Natural killer cell (primary cell): ENCODE results near the gene NKAIN4. TPM values are rescaled to one million over a fixed set of nuclear protein-coding genes. Genes with fewer than 3 reads are reported as not detected.

Experiments used
- ATAC-seq, 3 donors: fragments of 150-1000 bp in 2 of 3; fragments of 200-7000 bp in 1 of 3; cut with Tn5 transposase; 1 replicate in 1 of 3; 2 replicates in 2 of 3; pipeline ENCODE4 v1.10.0; 2021; ENCODE audit warnings: mild to moderate bottlenecking in 2 of 3, moderate library complexity in 2 of 3
- DNase-seq, 2 donors: peaks; one replicate each; pipeline versions ENCODE4 v3.0.0 to v3.0.0-alpha.2; 2013 to 2021; ENCODE audit warnings: mixed read lengths in 1 of 2
- H3K27ac ChIP-seq: one replicate; pipeline ENCODE4 v1.5.1; 2013; ENCODE audit warnings: mild to moderate bottlenecking, low read length
- H3K27me3 ChIP-seq: one replicate; pipeline ENCODE4 v1.6.1; 2013; ENCODE audit warnings: low read length; ENCODE audit not compliant: control insufficient read depth, insufficient read depth
- H3K36me3 ChIP-seq: one replicate; pipeline ENCODE4 v1.6.1; 2013; ENCODE audit warnings: low read length; ENCODE audit not compliant: control insufficient read depth, insufficient read depth
- H3K4me1 ChIP-seq: one replicate; pipeline ENCODE4 v1.6.1; 2013; ENCODE audit warnings: low read length; ENCODE audit not compliant: control insufficient read depth, insufficient read depth
- H3K4me3 ChIP-seq: one replicate; pipeline ENCODE4 v1.5.1; 2013; ENCODE audit warnings: low read length
- H3K9me3 ChIP-seq: one replicate; pipeline ENCODE4 v1.6.1; 2013; ENCODE audit warnings: low read length; ENCODE audit not compliant: control insufficient read depth, insufficient read depth
- H3K27ac Mint-ChIP-seq, 2 donors: one replicate each; pipeline ENCODE4 v1.8.0; 2022; ENCODE audit warnings: mild to moderate bottlenecking in 2 of 2, mixed read lengths in 2 of 2, moderate library complexity in 1 of 2
- H3K27me3 Mint-ChIP-seq, 2 donors: one replicate each; pipeline ENCODE4 v1.8.0; 2022; ENCODE audit warnings: low read depth in 2 of 2, mixed read lengths in 2 of 2
- H3K36me3 Mint-ChIP-seq: one replicate; pipeline ENCODE4 v1.8.0; 2022; ENCODE audit warnings: mixed read lengths
- H3K4me1 Mint-ChIP-seq, 2 donors: one replicate each; pipeline ENCODE4 v1.8.0; 2022; ENCODE audit warnings: mixed read lengths in 2 of 2
- H3K4me3 Mint-ChIP-seq: one replicate; pipeline ENCODE4 v1.8.0; 2022; ENCODE audit warnings: mild to moderate bottlenecking, moderate library complexity, mixed read lengths
- H3K9me3 Mint-ChIP-seq, 2 donors: one replicate each; pipeline ENCODE4 v1.8.0; 2022; ENCODE audit warnings: mixed read lengths in 2 of 2
- WGBS: methylation state at CpG from one replicate; pipeline ENCODE4 v1.1.7; 2013; ENCODE audit warnings: missing lambda C conversion rate; ENCODE audit not compliant: insufficient coverage; 5-methylcytosine and 5-hydroxymethylcytosine counted together
- intact Hi-C: fragments of 100-400 bp; cut with micrococcal nuclease; formaldehyde crosslinking; loops from one replicate; pipeline ENCODE4 v1.14.2; 2022
- total RNA-seq, 4 donors: library from RNA; stranded (reverse); fragments of 120-200 nt in 1 of 4; gene quantifications; one replicate each; pipeline versions ENCODE4 v1.2.3 to v1.2.4, GENCODE V29; 2013 to 2022
- TF ChIP-seq, protein P1 (sequence below): fragments of 200-600 bp; IDR thresholded peaks from one replicate; pipeline ENCODE4 v1.8.0; 2022; ENCODE audit warnings: antibody characterized with exemption

NKAIN4 gene
- total RNA-seq, 3 donors from 2014 or later (not counting 1 experiment from before 2014, with no cell fraction given), result not detected

DNA sequence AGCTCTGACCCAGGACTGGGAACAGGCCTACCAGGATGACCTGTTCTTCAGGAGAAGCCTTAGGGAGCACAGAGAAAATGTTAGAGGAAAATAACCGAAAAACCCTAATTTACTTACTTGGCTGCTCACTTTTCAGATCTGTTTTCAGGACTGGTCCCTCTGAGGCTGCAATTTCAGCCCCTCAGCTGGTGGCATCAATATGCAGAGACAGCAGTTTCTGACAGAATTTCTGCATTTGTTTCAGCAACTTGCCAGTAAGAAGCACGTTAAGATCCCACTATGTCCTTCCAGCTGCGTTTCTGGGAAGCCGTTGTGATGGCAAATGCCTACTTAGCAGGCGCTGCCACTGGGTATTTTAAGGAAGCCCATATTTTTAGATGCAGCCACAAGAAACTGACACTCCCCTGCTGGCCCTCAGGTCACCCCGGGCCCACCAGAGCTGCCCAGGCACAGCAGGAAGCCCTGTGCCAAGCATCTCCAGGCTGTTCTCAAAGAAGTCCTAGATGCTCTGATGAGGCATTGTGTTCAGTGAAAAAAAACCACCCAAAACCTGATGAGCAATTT, 45.8 kb downstream of the NKAIN4 start:
- ATAC-seq (no peak), DNase-seq (no peak)
- H3K9me3 ChIP-seq, result no peaks in the 10 kb centered on the region
- no peak overlapping the region for H3K4me3 Mint-ChIP-seq
- TF ChIP-seq, protein P1, sequence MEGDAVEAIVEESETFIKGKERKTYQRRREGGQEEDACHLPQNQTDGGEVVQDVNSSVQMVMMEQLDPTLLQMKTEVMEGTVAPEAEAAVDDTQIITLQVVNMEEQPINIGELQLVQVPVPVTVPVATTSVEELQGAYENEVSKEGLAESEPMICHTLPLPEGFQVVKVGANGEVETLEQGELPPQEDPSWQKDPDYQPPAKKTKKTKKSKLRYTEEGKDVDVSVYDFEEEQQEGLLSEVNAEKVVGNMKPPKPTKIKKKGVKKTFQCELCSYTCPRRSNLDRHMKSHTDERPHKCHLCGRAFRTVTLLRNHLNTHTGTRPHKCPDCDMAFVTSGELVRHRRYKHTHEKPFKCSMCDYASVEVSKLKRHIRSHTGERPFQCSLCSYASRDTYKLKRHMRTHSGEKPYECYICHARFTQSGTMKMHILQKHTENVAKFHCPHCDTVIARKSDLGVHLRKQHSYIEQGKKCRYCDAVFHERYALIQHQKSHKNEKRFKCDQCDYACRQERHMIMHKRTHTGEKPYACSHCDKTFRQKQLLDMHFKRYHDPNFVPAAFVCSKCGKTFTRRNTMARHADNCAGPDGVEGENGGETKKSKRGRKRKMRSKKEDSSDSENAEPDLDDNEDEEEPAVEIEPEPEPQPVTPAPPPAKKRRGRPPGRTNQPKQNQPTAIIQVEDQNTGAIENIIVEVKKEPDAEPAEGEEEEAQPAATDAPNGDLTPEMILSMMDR, result no peak
- H3K36me3 ChIP-seq, result peaks cover 63% of the 10 kb centered on the region
- H3K27ac Mint-ChIP-seq, result no peak overlapping the region
- H3K4me1 Mint-ChIP-seq, result peaks cover 43 to 55% of the 10 kb centered on the region in 2 donors
- no peaks in the 10 kb centered on the region for H3K27me3 ChIP-seq
- no peaks in the 10 kb centered on the region for H3K27me3 Mint-ChIP-seq
- peaks cover 14% of the 10 kb centered on the region for H3K4me1 ChIP-seq
- intact Hi-C loops, result no loop called here
- no peaks in the 10 kb centered on the region for H3K9me3 Mint-ChIP-seq
- H3K4me3 ChIP-seq, result no peak overlapping the region
- H3K36me3 Mint-ChIP-seq, result peaks cover 7% of the 10 kb centered on the region
- WGBS, result 95% methylated on average over 6 of the region's 6 CpGs
- H3K27ac ChIP-seq, result no peak overlapping the region

DNA sequence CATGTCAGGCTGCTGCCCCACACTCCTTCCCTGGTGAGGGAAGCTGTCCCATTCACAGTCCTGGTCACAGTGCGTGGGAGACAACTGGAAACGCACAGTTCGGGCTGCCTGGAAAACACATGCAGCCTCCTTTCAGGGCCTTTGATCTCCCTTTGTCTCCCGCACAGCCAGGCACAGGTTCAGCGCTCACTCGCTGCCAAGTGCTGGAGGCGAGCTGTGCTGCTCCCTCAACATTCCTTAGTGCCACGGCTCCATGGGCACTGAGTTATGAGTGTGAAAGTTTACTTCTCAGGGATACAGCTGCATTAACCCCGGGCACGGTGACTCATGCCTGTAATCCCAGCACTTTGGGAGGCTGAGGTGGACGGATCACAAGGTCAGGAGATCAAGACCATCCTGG, 47.4 kb downstream of the NKAIN4 start:
- Mint-ChIP-seq H3K9me3 (no peaks in the 10 kb centered on the region), H3K4me1 (peaks cover 27 to 40% of the 10 kb centered on the region in 2 donors), H3K27me3 (no peaks in the 10 kb centered on the region), H3K4me3 (no peak overlapping the region), H3K36me3 (peaks cover 7% of the 10 kb centered on the region), H3K27ac (no peak overlapping the region)
- Histone ChIP-seq H3K27me3 (no peaks in the 10 kb centered on the region), H3K36me3 (peaks cover 66% of the 10 kb centered on the region), H3K9me3 (no peaks in the 10 kb centered on the region), H3K27ac (no peak overlapping the region), H3K4me1 (no peaks in the 10 kb centered on the region), H3K4me3 (no peak overlapping the region)
- no peak for ATAC-seq
- DNase-seq, result no peak
- intact Hi-C loops, result no loop called here
- WGBS, result 98% methylated on average over 10 of the region's 11 CpGs
- TF ChIP-seq, protein P1, result no peak

DNA sequence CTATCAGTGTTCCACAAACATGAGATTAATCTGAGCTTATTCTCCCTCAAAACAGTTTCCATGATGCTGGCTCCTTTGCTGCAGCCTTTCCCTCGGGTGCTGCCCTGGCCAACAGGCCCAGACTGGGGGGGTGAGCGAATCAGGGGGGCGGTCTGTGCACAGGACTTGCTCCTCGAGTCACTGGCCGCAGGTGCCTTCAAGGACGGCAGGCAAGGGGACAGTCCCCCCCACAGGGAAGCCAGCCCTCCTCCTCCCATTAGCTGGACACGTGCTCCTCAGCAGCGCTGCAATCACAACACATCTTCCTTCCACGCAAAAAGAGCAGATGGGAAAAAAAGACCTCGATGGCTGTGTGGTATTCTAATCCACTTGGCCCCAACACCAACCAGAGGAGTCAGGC, 48.4 kb downstream of the NKAIN4 start:
- Histone ChIP-seq H3K9me3 (no peaks in the 10 kb centered on the region), H3K27ac (no peak overlapping the region), H3K36me3 (peaks cover 68% of the 10 kb centered on the region), H3K4me1 (no peaks in the 10 kb centered on the region), H3K27me3 (no peaks in the 10 kb centered on the region), H3K4me3 (no peak overlapping the region)
- ATAC-seq (no peak), DNase-seq (no peak)
- TF ChIP-seq, protein P1, result no peak
- Mint-ChIP-seq H3K4me1 (peaks cover 26 to 37% of the 10 kb centered on the region in 2 donors), H3K27me3 (no peaks in the 10 kb centered on the region), H3K4me3 (no peak overlapping the region), H3K9me3 (no peaks in the 10 kb centered on the region), H3K27ac (no peak overlapping the region), H3K36me3 (peaks cover 7% of the 10 kb centered on the region)
- intact Hi-C loops, result no loop called here
- WGBS, result 94% methylated on average over 10 of the region's 10 CpGs

DNA sequence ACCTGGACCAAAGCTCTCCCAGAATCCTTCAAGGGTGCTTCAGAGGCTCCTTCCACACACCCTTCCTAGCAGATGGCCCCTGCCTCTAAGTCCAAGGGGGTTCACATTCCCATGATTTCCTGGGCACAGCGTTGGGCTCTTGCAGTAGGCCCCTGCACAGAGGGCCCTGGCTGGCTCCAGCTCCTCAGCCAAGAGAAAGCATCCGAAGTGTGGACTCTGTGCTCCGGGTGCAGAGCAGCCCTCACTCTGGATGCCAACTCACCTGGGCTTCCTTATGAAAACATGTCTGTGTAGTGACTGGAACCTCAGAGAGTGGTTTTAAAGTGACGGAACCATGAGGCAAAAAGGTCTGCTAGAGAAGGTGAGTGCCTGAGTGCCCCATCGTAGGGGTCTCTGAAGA, 49.9 kb downstream of the NKAIN4 start:
- TF ChIP-seq, protein P1, result no peak
- Mint-ChIP-seq H3K4me1 (peaks cover 23 to 29% of the 10 kb centered on the region in 2 donors), H3K36me3 (peaks cover 7% of the 10 kb centered on the region), H3K4me3 (no peak overlapping the region), H3K27me3 (no peaks in the 10 kb centered on the region), H3K27ac (no peak overlapping the region), H3K9me3 (no peaks in the 10 kb centered on the region)
- no peak overlapping the region for H3K4me3 ChIP-seq
- DNase-seq, result no peak
- H3K27me3 ChIP-seq, result no peaks in the 10 kb centered on the region
- 95% methylated on average over 5 of the region's 5 CpGs for WGBS
- no peaks in the 10 kb centered on the region for H3K4me1 ChIP-seq
- peaks cover 62% of the 10 kb centered on the region for H3K36me3 ChIP-seq
- no peaks in the 10 kb centered on the region for H3K9me3 ChIP-seq
- intact Hi-C loops, result no loop called here
- no peak overlapping the region for H3K27ac ChIP-seq
- no peak for ATAC-seq
